ENCODE measurements around the gene FER. TPM values are rescaled to one million over a fixed set of nuclear protein-coding genes. Genes with fewer than 3 reads are reported as not detected.

The FER gene
- polyA plus RNA-seq, 1 of the 3 experiments (the other 2 are of a cell fraction): 1.8 TPM

- Histone ChIP-seq H3K79me2 (ENCODE audit: insufficient read depth) (peaks cover 42% of the 10 kb centered on the region), H3K9me2 (no peaks in the 10 kb centered on the region), H3K27ac (ENCODE audit: low read depth in 2 of 2, low read length in 1 of 2) (peak overlapping the region in 1 of 2 experiments; percentile 89; a peak in 1 of 4 replicates), H3K27me3 (ENCODE audit: insufficient read depth) (no peaks in the 10 kb centered on the region), H3K4me2 (no peak overlapping the region), H4K20me1 (ENCODE audit: insufficient read depth) (no peaks in the 10 kb centered on the region), H3F3A (replicated peaks; ENCODE audit: insufficient read depth) (peaks cover 26% of the 10 kb centered on the region), H3K4me3 (ENCODE audit: low read depth in 2 of 2, low read length in 1 of 2) (no peak overlapping the region), H2AFZ (ENCODE audit: low read depth) (no peak overlapping the region), H3K9me3 (0 out of 2 replicates have a peak, but pooled peaks cover 3% of the 10 kb centered on the region), H3K36me3 (replicated peaks in 1 of 2; ENCODE audit: control insufficient read depth in 1 of 2, insufficient read depth in 2 of 2, low read length in 1 of 2) (peaks cover 0 to 12% of the 10 kb centered on the region in 2 experiments), H3K4me1 (ENCODE audit: control insufficient read depth in 1 of 2, insufficient read depth in 2 of 2, low read depth in 1 of 2, low read length in 1 of 2) (peaks cover 0 to 8% of the 10 kb centered on the region in 2 experiments; a peak in 2 of 4 replicates), H3K9ac (no peak overlapping the region)
- POLR2A ChIA-PET: no interaction called here
- CTCF ChIA-PET: no interaction called here
- TF ChIP-seq RFX5 (IDR thresholded peaks at IDR 0.05; ENCODE audit: low read length): no peak
- TF ChIP-seq, protein P1, sequence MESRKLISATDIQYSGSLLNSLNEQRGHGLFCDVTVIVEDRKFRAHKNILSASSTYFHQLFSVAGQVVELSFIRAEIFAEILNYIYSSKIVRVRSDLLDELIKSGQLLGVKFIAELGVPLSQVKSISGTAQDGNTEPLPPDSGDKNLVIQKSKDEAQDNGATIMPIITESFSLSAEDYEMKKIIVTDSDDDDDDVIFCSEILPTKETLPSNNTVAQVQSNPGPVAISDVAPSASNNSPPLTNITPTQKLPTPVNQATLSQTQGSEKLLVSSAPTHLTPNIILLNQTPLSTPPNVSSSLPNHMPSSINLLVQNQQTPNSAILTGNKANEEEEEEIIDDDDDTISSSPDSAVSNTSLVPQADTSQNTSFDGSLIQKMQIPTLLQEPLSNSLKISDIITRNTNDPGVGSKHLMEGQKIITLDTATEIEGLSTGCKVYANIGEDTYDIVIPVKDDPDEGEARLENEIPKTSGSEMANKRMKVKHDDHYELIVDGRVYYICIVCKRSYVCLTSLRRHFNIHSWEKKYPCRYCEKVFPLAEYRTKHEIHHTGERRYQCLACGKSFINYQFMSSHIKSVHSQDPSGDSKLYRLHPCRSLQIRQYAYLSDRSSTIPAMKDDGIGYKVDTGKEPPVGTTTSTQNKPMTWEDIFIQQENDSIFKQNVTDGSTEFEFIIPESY (IDR thresholded peaks at IDR 0.05; ENCODE audit: borderline replicate concordance, low read depth): no peak
- no peak for TF ChIP-seq SIN3A (IDR thresholded peaks at IDR 0.05; ENCODE audit: borderline replicate concordance, low read depth, low read length)
- TF ChIP-seq FOXJ3 (CRISPR knock-in tag; IDR thresholded peaks at IDR 0.05): no peak
- TF ChIP-seq, protein P2, sequence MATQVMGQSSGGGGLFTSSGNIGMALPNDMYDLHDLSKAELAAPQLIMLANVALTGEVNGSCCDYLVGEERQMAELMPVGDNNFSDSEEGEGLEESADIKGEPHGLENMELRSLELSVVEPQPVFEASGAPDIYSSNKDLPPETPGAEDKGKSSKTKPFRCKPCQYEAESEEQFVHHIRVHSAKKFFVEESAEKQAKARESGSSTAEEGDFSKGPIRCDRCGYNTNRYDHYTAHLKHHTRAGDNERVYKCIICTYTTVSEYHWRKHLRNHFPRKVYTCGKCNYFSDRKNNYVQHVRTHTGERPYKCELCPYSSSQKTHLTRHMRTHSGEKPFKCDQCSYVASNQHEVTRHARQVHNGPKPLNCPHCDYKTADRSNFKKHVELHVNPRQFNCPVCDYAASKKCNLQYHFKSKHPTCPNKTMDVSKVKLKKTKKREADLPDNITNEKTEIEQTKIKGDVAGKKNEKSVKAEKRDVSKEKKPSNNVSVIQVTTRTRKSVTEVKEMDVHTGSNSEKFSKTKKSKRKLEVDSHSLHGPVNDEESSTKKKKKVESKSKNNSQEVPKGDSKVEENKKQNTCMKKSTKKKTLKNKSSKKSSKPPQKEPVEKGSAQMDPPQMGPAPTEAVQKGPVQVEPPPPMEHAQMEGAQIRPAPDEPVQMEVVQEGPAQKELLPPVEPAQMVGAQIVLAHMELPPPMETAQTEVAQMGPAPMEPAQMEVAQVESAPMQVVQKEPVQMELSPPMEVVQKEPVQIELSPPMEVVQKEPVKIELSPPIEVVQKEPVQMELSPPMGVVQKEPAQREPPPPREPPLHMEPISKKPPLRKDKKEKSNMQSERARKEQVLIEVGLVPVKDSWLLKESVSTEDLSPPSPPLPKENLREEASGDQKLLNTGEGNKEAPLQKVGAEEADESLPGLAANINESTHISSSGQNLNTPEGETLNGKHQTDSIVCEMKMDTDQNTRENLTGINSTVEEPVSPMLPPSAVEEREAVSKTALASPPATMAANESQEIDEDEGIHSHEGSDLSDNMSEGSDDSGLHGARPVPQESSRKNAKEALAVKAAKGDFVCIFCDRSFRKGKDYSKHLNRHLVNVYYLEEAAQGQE (IDR thresholded peaks at IDR 0.05; ENCODE audit: low read depth, low read length): no peak
- TF ChIP-seq GABPA (IDR thresholded peaks at IDR 0.05; ENCODE audit: low read depth): no peak
- no peak for TF ChIP-seq FOSL2 (IDR thresholded peaks at IDR 0.05; ENCODE audit: borderline replicate concordance, low read depth)
- no peak for TF ChIP-seq GATA2 (CRISPR knock-in tag; IDR thresholded peaks at IDR 0.05)
- no peak for TF ChIP-seq MEF2A (IDR thresholded peaks at IDR 0.05; ENCODE audit: borderline replicate concordance, low read depth)
- no peak for TF ChIP-seq RCOR1 (IDR thresholded peaks at IDR 0.05; ENCODE audit: low read length)
- no peak for TF ChIP-seq EP300 (IDR thresholded peaks at IDR 0.05; ENCODE audit: borderline replicate concordance in 1 of 2, low read depth in 1 of 2, low read length in 1 of 2)
- TF ChIP-seq, protein P3, sequence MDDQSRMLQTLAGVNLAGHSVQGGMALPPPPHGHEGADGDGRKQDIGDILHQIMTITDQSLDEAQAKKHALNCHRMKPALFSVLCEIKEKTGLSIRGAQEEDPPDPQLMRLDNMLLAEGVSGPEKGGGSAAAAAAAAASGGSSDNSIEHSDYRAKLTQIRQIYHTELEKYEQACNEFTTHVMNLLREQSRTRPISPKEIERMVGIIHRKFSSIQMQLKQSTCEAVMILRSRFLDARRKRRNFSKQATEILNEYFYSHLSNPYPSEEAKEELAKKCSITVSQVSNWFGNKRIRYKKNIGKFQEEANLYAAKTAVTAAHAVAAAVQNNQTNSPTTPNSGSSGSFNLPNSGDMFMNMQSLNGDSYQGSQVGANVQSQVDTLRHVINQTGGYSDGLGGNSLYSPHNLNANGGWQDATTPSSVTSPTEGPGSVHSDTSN (IDR thresholded peaks at IDR 0.05): no peak
- TF ChIP-seq, protein P4, sequence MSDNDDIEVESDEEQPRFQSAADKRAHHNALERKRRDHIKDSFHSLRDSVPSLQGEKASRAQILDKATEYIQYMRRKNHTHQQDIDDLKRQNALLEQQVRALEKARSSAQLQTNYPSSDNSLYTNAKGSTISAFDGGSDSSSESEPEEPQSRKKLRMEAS (IDR thresholded peaks at IDR 0.05; ENCODE audit: low read depth): no peak
- no peak for TF ChIP-seq POLR2AphosphoS5 (IDR thresholded peaks at IDR 0.05; ENCODE audit: low read depth, low read length)
- TF ChIP-seq, protein P5, sequence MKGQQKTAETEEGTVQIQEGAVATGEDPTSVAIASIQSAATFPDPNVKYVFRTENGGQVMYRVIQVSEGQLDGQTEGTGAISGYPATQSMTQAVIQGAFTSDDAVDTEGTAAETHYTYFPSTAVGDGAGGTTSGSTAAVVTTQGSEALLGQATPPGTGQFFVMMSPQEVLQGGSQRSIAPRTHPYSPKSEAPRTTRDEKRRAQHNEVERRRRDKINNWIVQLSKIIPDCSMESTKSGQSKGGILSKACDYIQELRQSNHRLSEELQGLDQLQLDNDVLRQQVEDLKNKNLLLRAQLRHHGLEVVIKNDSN (IDR thresholded peaks at IDR 0.05; ENCODE audit: borderline replicate concordance, low read depth): no peak
- TF ChIP-seq TCF12 (IDR thresholded peaks at IDR 0.05): no peak
- no peak for TF ChIP-seq CHD2 (IDR thresholded peaks at IDR 0.05; ENCODE audit: low read length, partially characterized antibody)
- TF ChIP-seq, protein P6, sequence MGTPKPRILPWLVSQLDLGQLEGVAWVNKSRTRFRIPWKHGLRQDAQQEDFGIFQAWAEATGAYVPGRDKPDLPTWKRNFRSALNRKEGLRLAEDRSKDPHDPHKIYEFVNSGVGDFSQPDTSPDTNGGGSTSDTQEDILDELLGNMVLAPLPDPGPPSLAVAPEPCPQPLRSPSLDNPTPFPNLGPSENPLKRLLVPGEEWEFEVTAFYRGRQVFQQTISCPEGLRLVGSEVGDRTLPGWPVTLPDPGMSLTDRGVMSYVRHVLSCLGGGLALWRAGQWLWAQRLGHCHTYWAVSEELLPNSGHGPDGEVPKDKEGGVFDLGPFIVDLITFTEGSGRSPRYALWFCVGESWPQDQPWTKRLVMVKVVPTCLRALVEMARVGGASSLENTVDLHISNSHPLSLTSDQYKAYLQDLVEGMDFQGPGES (IDR thresholded peaks at IDR 0.05; ENCODE audit: low read depth, low read length): no peak
- 77% methylated on average over 2 of the region's 2 CpGs for WGBS (ENCODE audit: low lambda C conversion rate)
- DNase-seq: no peak
These were observed 50.3 kb downstream of the FER start for GRCh38 chr5:108797986-108798385.
